ENCODE data around the gene CNKSR3. TPM values are rescaled to one million over a fixed set of nuclear protein-coding genes. Genes with fewer than 3 reads are reported as not detected.

The CNKSR3 gene
- total RNA-seq, 2 donors from 2014 or later: 13.0 to 14.3 TPM

DNA sequence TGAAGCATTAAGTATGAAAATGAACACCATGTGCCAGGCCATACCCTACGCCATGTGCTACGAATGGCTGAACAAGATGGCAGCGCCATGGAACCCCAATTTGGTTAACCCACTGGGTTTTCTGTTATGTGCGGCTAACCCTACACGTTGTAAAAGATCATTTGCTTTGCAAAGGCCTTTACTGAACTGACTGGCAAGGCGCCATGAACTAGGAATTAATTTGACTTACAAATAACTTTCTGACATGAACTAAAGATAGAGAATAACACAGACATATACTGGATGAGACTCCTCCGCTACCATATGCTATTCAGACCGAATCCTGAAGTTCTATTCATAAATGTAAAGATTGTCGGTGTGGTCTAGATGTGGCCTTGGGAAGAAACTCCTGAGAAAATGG is 3.9 kb downstream of the CNKSR3 start:
- no peak for DNase-seq (ENCODE audit: low spot score)
- intact Hi-C loops (cut with DNase I): no loop called here

- intact Hi-C loops (cut with DNase I): no loop called here
These were observed 4.4 kb downstream of the CNKSR3 start for GRCh38 chr6:154506108-154506507.

GRCh38 chr6:154504865-154505449 is 5.5 kb downstream of the CNKSR3 start:
- intact Hi-C loops (cut with DNase I): no loop called here
- no peak for DNase-seq (ENCODE audit: low spot score)

More at GRCh38 chr6:154506108-154506507, 4.4 kb downstream of the CNKSR3 start:
- DNase-seq (ENCODE audit: low spot score): no peak

- intact Hi-C loops (cut with DNase I): no loop called here
- no peak for DNase-seq (ENCODE audit: low spot score)
These were observed 6.4 kb downstream of the CNKSR3 start for GRCh38 chr6:154504102-154504501.

DNA sequence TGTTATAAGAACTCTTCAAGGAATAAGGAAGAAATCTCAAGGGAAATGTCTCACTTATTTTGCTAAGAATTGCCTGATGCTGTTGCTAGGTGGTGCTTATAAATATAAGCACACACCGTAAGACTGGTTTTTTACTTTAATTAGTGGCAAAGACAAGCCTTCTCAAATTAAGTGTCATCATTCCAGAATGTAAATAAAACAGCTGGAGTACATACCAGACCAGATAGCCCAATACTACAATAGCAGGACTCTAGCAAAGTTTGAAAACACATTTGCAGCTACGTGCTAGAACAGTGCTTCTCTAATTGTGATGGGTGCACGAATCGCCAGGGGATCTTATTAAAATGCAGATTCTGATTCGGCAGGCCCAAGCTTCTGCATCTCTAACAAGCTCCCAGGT is 6.8 kb downstream of the CNKSR3 start:
- DNase-seq (ENCODE audit: low spot score): no peak
- intact Hi-C loops (cut with DNase I): no loop called here

DNA sequence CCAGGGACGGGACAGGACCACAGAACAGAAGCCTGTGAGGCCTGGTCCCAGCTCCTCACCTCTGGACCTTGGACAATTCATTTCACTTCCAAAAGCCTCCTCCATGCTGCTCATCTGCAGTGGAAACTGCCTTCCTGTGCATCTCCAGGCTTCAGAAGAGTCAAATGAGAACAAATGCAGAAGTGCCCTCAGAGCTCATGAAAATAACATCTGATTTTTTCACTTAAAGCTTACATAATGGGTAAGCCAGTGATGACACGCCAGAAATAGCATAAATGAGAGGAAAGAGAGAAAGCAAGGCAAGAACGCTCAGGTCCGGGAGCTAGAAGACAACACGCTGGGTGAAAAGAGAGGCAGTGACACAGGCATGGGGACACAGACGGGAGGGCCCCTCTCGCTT is 7.9 kb downstream of the CNKSR3 start:
- intact Hi-C loops (cut with DNase I): no loop called here
- no peak for DNase-seq (ENCODE audit: low spot score)

GRCh38 chr6:154501578-154501868 is 9.0 kb downstream of the CNKSR3 start:
- intact Hi-C loops (cut with DNase I): no loop called here
- DNase-seq (ENCODE audit: low spot score): no peak

DNA sequence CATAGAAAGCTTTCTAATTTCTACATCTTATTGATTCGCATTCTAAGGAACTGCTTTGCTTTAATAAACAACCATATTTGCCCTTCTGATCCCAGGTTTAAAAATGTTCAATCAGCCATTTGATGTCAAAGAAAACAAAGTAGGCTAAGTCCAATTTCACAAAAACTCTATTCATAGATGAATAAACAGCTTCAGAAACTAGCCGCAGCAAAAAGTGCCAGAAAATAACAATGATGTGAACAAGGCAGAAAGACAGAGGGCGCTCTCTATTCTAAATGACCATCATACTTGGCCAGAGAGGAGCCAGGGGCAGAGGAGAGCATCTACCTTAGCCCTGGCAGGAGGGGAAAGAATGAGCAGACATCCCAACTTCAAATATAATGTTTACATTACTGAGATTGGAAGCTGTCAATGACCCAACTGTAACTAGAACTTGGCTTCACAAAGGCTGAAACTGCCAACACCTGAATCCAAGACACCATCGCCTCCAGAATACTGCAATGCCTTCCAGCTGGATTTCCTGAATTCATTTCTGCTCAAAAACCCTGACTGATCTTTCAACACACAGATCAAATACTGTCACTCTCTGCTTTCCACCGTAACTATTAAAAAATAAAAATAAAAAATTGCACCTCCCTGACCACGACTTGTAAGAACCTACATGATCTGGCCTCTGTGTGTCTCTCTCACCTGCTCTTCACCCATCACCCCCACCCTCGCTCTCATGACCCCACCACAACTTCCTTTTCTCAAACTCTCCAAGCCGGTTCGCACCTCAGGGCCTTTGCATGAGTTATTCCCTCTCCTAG is 9.5 kb downstream of the CNKSR3 start:
- peak; percentile 20 for DNase-seq (ENCODE audit: low spot score)
- intact Hi-C loops (cut with DNase I): no loop called here

GRCh38 chr6:154499855-154500589 is 10.5 kb downstream of the CNKSR3 start:
- DNase-seq (ENCODE audit: low spot score): no peak
- intact Hi-C loops (cut with DNase I): no loop called here

DNA sequence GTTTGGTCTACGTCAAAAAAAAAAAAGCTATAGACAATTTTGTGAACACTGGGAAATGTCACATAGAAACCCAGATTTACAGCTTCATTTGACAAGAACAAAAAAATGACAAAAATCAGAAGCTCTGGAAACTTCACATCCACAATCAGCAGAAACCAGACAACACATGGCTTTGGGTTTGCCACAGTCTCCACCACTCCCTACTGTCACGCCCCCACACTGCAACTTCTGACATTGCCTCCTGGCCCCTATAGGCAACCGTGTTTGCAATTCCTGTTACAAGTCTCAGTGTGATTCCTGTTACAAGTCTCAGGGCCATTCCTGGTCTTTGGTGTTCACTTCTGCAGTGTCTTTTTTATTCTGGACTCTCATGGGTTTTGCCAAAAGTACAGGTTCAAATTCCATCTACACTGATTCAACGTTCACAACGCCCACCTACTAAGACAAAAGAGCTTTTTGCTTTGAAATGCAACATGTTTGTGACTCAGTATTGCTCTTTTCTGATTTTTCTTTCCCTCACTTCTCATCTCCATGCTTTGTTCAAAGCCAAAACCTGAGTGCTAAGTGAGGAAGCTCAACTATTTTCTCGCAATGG is 12.0 kb downstream of the CNKSR3 start:
- intact Hi-C loops (cut with DNase I): no loop called here
- DNase-seq (ENCODE audit: low spot score): no peak

DNA sequence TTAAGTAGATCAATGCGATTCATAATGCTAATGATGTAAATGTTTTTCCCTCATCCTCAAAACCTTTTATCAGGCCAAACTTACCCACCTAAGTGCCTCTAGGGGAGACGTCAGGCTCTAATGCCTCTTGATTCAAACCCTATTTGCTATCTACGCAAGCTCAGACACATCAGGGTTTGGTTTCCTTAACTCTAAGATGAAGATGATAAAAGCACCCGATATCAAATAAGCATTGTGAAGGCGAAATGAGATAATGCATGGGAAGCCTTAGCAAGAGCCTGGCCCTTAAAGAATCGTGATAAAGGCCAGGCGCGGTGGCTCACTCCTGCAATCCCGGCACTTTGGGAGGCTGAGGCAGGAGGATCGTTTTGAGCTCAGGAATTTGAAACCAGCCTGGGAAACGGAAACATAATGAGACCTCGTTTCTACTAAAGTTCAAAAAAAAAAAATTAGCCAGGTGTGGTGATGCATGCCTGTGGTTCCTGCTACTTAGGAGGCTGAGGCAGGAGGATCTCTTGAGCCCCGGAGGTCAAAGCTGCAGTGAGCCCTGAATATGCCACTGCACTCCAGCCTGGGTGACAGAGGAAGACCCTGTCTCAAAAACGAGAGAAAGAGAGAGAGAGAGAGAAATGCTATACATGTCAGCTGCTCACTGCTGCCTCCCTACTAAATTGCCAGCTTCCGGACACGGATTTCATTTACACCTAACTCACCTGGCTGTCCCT is 13.5 kb downstream of the CNKSR3 start:
- intact Hi-C loops (cut with DNase I): no loop called here
- no peak for DNase-seq (ENCODE audit: low spot score)

DNA sequence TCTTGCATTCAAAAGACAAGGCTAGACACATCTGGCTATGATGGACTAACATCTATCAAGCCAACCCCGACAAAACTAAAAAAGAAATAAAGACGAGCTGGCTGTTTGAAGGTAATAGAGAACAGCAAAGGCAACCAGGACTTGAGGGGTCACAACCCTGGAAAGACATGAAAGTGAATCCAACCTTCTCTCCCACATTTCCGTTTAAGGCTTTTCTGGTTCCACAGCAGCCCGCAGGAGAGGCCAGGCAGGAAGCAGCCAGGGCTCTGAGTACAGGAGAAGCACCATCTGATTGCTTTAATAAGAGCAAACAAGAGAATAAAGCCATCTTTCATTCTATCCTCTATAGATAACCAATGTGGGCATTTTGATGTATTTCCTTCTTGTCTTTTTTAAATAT is 14.3 kb downstream of the CNKSR3 start:
- no peak for DNase-seq (ENCODE audit: low spot score)
- intact Hi-C loops (cut with DNase I): no loop called here

GRCh38 chr6:154494592-154495311 is 15.7 kb downstream of the CNKSR3 start:
- intact Hi-C loops (cut with DNase I): no loop called here

GRCh38 chr6:154491567-154492470 is 18.7 kb downstream of the CNKSR3 start:
- intact Hi-C loops (cut with DNase I): no loop called here
- DNase-seq (ENCODE audit: low spot score): no peak

More at GRCh38 chr6:154494592-154495311, 15.7 kb downstream of the CNKSR3 start:
- peak; percentile 31 for DNase-seq (ENCODE audit: low spot score)

DNA sequence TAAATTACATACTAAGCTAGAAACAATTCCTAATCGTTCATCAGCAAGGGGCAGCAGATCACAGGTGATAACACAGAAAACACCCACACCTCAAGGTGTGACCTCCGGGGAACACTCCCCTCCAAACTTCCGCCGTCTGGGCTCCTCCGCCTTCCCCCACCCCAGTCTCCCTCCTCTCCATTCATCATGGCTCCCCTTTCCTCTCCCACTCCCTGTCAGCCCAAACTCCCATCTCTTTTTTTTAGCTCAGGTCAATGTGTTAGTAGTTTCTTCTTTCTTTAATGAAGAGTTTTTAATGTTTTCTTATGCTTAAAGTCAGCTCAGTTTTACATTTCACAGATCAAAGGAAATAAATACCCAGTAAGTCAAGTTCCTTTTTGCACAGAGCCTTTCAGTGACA is 20.7 kb downstream of the CNKSR3 start:
- intact Hi-C loops (cut with DNase I): no loop called here
- no peak for DNase-seq (ENCODE audit: low spot score)

GRCh38 chr6:154488802-154489437 is 21.6 kb downstream of the CNKSR3 start:
- DNase-seq (ENCODE audit: low spot score): no peak
- intact Hi-C loops (cut with DNase I): no loop called here

GRCh38 chr6:154488248-154488593 is 22.3 kb downstream of the CNKSR3 start:
- intact Hi-C loops (cut with DNase I): no loop called here
- no peak for DNase-seq (ENCODE audit: low spot score)
